BLaER1 treated with 17β-estradiol and CSF1 and Interleukin-3, amounts not matched to agents 10 nM and 100 nM (cell line): ENCODE data around the gene EGFL8.
"Not testable (repeated sequence)": the region's sequence is repeated elsewhere in the genome, so short reads cannot be mapped to it uniquely, and the experiment has no call there.

Source experiments
- H3K27ac ChIP-seq, 11 experiments: shearing (Covaris generic); formaldehyde crosslinking; 2 replicates each; pipeline ENCODE4 v1.8.1; 2022
- H3K27me3 ChIP-seq, 11 experiments: shearing (Covaris generic); formaldehyde crosslinking; 2 replicates each; pipeline ENCODE4 v1.8.1; 2022
- H3K36me3 ChIP-seq, 11 experiments: shearing (Covaris generic); formaldehyde crosslinking; 2 replicates each; pipeline ENCODE4 v1.8.1; 2022
- H3K4me1 ChIP-seq, 10 experiments: shearing (Covaris generic); formaldehyde crosslinking; 2 replicates each; pipeline ENCODE4 v1.8.1; 2022
- H3K4me2 ChIP-seq, 11 experiments: shearing (Covaris generic); formaldehyde crosslinking; 2 replicates each; pipeline ENCODE4 v1.8.1; 2022
- H3K4me3 ChIP-seq, 10 experiments: shearing (Covaris generic); formaldehyde crosslinking; 2 replicates each; pipeline ENCODE4 v1.8.1; 2022
- H3K9ac ChIP-seq, 11 experiments: shearing (Covaris generic); formaldehyde crosslinking; 2 replicates each; pipeline ENCODE4 v1.8.1; 2022
- H3K9me3 ChIP-seq, 11 experiments: shearing (Covaris generic); formaldehyde crosslinking; replicated peaks in 1 of 11; 2 replicates each; pipeline ENCODE4 v1.8.1; 2022
- H4K20me1 ChIP-seq, 11 experiments: shearing (Covaris generic); formaldehyde crosslinking; 2 replicates each; pipeline ENCODE4 v1.8.1; 2022
- Cebpa-rat ChIP-seq, 11 experiments: shearing (Covaris generic); IDR thresholded peaks; 2 replicates each; pipeline ENCODE4 v1.8.1; 2022

The EGFL8 gene

GRCh38 chr6:32137454-32137853 is 26.9 kb upstream of the EGFL8 start:
- no peaks in the 10 kb centered on the region for H3K9me3 ChIP-seq
- peaks cover 0 to 7% (median 0%) of the 10 kb centered on the region in 10 experiments; a peak in 4 of 20 replicates for H3K4me1 ChIP-seq
- H3K36me3 ChIP-seq = no peaks in the 10 kb centered on the region
- H3K27ac ChIP-seq = no peak overlapping the region
- H3K9ac ChIP-seq = no peak overlapping the region
- TF ChIP-seq Cebpa-rat (IDR thresholded peaks at IDR 0.05) = no peak
- no peak overlapping the region for H3K4me2 ChIP-seq
- H3K27me3 ChIP-seq = no peaks in the 10 kb centered on the region
- no peaks in the 10 kb centered on the region for H4K20me1 ChIP-seq
- H3K4me3 ChIP-seq = no peak overlapping the region

GRCh38 chr6:32139590-32139989 is 24.8 kb upstream of the EGFL8 start:
- H3K27me3 ChIP-seq = no peaks in the 10 kb centered on the region
- no peak overlapping the region for H3K4me2 ChIP-seq
- H3K36me3 ChIP-seq = no peaks in the 10 kb centered on the region
- H3K9ac ChIP-seq = no peak overlapping the region
- peaks cover 0 to 7% (median 0%) of the 10 kb centered on the region in 10 experiments; a peak in 4 of 20 replicates for H3K4me1 ChIP-seq
- H4K20me1 ChIP-seq = no peaks in the 10 kb centered on the region
- H3K9me3 ChIP-seq = no peaks in the 10 kb centered on the region
- H3K27ac ChIP-seq = no peak overlapping the region
- no peak for TF ChIP-seq Cebpa-rat (IDR thresholded peaks at IDR 0.05)
- no peak overlapping the region for H3K4me3 ChIP-seq

GRCh38 chr6:32140420-32141046 is 23.9 kb upstream of the EGFL8 start:
- Histone ChIP-seq H4K20me1 (no peaks in the 10 kb centered on the region), H3K9me3 (no peaks in the 10 kb centered on the region), H3K27me3 (no peaks in the 10 kb centered on the region), H3K4me2 (no peak overlapping the region), H3K4me1 (peaks cover 0 to 7% (median 0%) of the 10 kb centered on the region in 10 experiments; a peak in 4 of 20 replicates), H3K27ac (no peak overlapping the region), H3K9ac (no peak overlapping the region), H3K4me3 (no peak overlapping the region), H3K36me3 (no peaks in the 10 kb centered on the region)
- no peak for TF ChIP-seq Cebpa-rat (IDR thresholded peaks at IDR 0.05)

GRCh38 chr6:32144238-32144637 is 20.2 kb upstream of the EGFL8 start:
- H3K27ac ChIP-seq, H3K4me1 ChIP-seq, H3K36me3 ChIP-seq, H3K9me3 ChIP-seq, H4K20me1 ChIP-seq, H3K4me2 ChIP-seq, H3K4me3 ChIP-seq, H3K9ac ChIP-seq: not testable (repeated sequence)
- peaks cover 0 to 19% (median 8%) of the 10 kb centered on the region in 11 experiments; a peak in 9 of 22 replicates for H3K27me3 ChIP-seq

GRCh38 chr6:32146287-32146686 is 18.1 kb upstream of the EGFL8 start:
- no peak overlapping the region for H3K9ac ChIP-seq
- H4K20me1 ChIP-seq = no peaks in the 10 kb centered on the region
- H3K27me3 ChIP-seq = peaks cover 0 to 19% (median 8%) of the 10 kb centered on the region in 11 experiments; a peak in 10 of 22 replicates
- TF ChIP-seq Cebpa-rat (IDR thresholded peaks at IDR 0.05) = no peak
- no peak overlapping the region for H3K4me2 ChIP-seq
- peaks cover 0 to 7% (median under 1%) of the 10 kb centered on the region in 10 experiments; a peak in 6 of 20 replicates for H3K4me1 ChIP-seq
- no peak overlapping the region for H3K27ac ChIP-seq
- H3K36me3 ChIP-seq = no peaks in the 10 kb centered on the region
- no peak overlapping the region for H3K4me3 ChIP-seq
- peaks cover 0 to 9% (median 6%) of the 10 kb centered on the region in 11 experiments; a peak in 8 of 22 replicates for H3K9me3 ChIP-seq

GRCh38 chr6:32146687-32147086 is 17.7 kb upstream of the EGFL8 start:
- Histone ChIP-seq H4K20me1 (no peaks in the 10 kb centered on the region), H3K4me2 (no peak overlapping the region), H3K36me3 (no peaks in the 10 kb centered on the region), H3K27ac (no peak overlapping the region), H3K4me3 (no peak overlapping the region), H3K9ac (no peak overlapping the region), H3K4me1 (peaks cover 0 to 6% (median 1%) of the 10 kb centered on the region in 10 experiments; a peak in 6 of 20 replicates), H3K27me3 (peaks cover 0 to 19% (median 8%) of the 10 kb centered on the region in 11 experiments; a peak in 10 of 22 replicates), H3K9me3 (peaks cover 0 to 9% (median 6%) of the 10 kb centered on the region in 11 experiments; a peak in 8 of 22 replicates)
- no peak for TF ChIP-seq Cebpa-rat (IDR thresholded peaks at IDR 0.05)

- Histone ChIP-seq H3K9ac (no peak overlapping the region), H3K36me3 (no peaks in the 10 kb centered on the region), H3K27me3 (peaks cover 0 to 19% (median 8%) of the 10 kb centered on the region in 11 experiments; a peak in 11 of 22 replicates), H3K4me3 (no peak overlapping the region), H3K27ac (no peak overlapping the region), H4K20me1 (no peaks in the 10 kb centered on the region), H3K9me3 (peaks cover 0 to 9% (median 6%) of the 10 kb centered on the region in 11 experiments; a peak in 8 of 22 replicates), H3K4me1 (peaks cover 0 to 12% (median 7%) of the 10 kb centered on the region in 10 experiments; a peak in 16 of 20 replicates), H3K4me2 (no peak overlapping the region)
- TF ChIP-seq Cebpa-rat (IDR thresholded peaks at IDR 0.05) = no peak
Observed at GRCh38 chr6:32147401-32148132, 16.8 kb upstream of the EGFL8 start.

- Histone ChIP-seq H3K27ac (no peak overlapping the region), H3K4me3 (no peak overlapping the region), H3K27me3 (peaks cover 0 to 19% (median 8%) of the 10 kb centered on the region in 11 experiments; a peak in 11 of 22 replicates), H3K4me2 (no peak overlapping the region), H3K4me1 (peaks cover 0 to 21% (median 16%) of the 10 kb centered on the region in 10 experiments; a peak in 16 of 20 replicates), H3K9me3 (peaks cover 0 to 9% (median 6%) of the 10 kb centered on the region in 11 experiments; a peak in 8 of 22 replicates), H4K20me1 (no peaks in the 10 kb centered on the region), H3K9ac (no peak overlapping the region), H3K36me3 (no peaks in the 10 kb centered on the region)
- no peak for TF ChIP-seq Cebpa-rat (IDR thresholded peaks at IDR 0.05)
Observed at GRCh38 chr6:32148289-32149091, 15.9 kb upstream of the EGFL8 start.
